SK-N-SH (cell line): Measurements from ENCODE around the gene TARS1.

ENCODE experiments used
- CTCF ChIP-seq: fragments of 200-600 bp; sonication (generic); IDR thresholded peaks from 2 replicates; pipeline ENCODE4 v1.6.1; 2017; ENCODE audit warnings: antibody characterized with exemption, mild to moderate bottlenecking, moderate library complexity
- PBX3 ChIP-seq: IDR thresholded peaks from 2 replicates; pipeline ENCODE4; 2012
- REST ChIP-seq: IDR thresholded peaks from 2 replicates; pipeline ENCODE4 v1.6.1; 2012; ENCODE audit warnings: mild to moderate bottlenecking, low read depth, low read length, moderate library complexity
- RFX5 ChIP-seq: IDR thresholded peaks from 2 replicates; pipeline ENCODE4 v1.6.1; 2012; ENCODE audit warnings: mild to moderate bottlenecking, improper control_type of control experiment, low read length
- SIN3A ChIP-seq: IDR thresholded peaks from 2 replicates; pipeline ENCODE4 v1.6.1; 2012; ENCODE audit warnings: low read depth, mild to moderate bottlenecking, low read length, moderate library complexity, borderline replicate concordance
- ZBTB33 ChIP-seq: IDR thresholded peaks from 2 replicates; pipeline ENCODE4 v1.4.0; 2012; ENCODE audit warnings: low read depth, borderline replicate concordance

GRCh38 chr5:33474931-33475499 is 34.2 kb downstream of the TARS1 start:
- TF ChIP-seq RFX5, result no peak
- TF ChIP-seq REST, result no peak
- TF ChIP-seq SIN3A, result no peak
- TF ChIP-seq CTCF, result no peak
- no peak for TF ChIP-seq ZBTB33
- no peak for TF ChIP-seq PBX3
